ENCODE results near the gene GUCY2F.

DNA sequence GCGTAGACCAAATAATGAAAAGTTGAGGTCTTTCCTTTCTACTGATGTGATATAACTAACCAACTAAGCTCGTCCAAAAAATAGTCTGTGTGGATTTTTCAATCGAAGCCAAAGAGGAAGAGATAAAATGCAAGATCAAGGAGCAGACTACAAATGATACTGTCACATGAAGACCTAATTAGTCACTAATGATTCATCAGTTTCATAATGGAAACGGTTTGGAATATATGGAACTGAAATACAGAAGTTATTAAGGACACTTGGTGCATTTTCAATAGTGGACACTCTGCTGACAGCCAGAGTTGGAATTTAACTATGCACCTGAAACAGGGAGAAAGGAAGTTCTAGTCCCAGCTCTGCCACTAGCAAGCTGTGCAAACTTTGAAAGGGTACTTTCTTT, 119.8 kb downstream of the GUCY2F start:
- TF ChIP-seq, protein P1, sequence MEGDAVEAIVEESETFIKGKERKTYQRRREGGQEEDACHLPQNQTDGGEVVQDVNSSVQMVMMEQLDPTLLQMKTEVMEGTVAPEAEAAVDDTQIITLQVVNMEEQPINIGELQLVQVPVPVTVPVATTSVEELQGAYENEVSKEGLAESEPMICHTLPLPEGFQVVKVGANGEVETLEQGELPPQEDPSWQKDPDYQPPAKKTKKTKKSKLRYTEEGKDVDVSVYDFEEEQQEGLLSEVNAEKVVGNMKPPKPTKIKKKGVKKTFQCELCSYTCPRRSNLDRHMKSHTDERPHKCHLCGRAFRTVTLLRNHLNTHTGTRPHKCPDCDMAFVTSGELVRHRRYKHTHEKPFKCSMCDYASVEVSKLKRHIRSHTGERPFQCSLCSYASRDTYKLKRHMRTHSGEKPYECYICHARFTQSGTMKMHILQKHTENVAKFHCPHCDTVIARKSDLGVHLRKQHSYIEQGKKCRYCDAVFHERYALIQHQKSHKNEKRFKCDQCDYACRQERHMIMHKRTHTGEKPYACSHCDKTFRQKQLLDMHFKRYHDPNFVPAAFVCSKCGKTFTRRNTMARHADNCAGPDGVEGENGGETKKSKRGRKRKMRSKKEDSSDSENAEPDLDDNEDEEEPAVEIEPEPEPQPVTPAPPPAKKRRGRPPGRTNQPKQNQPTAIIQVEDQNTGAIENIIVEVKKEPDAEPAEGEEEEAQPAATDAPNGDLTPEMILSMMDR (conservative IDR thresholded peaks at IDR 0.05 in 1 of 2, IDR thresholded peaks at IDR 0.05 in 1 of 2; ENCODE audit: extremely low read depth in 1 of 2, insufficient read depth in 1 of 2, low read depth in 1 of 2, low read length in 2 of 2), result no peak
- TF ChIP-seq EZH2 (IDR thresholded peaks at IDR 0.05; ENCODE audit: borderline replicate concordance, low read length), result no peak
